Right lung (tissue), 10 donors: ENCODE data around the gene ASB14. TPM values are rescaled to one million over a fixed set of nuclear protein-coding genes. Genes with fewer than 3 reads are reported as not detected.
"Not testable (repeated sequence)": the region's sequence is repeated elsewhere in the genome, so short reads cannot be mapped to it uniquely, and the experiment has no call there.

Experiments used
- DNase-seq, 2 donors: peaks; one replicate each; pipeline ENCODE4 v3.0.0-alpha.2; 2013
- long read RNA-seq, 8 donors: transcript quantifications; one replicate each; lab custom pipeline, GENCODE V29; 2026
- polyA plus RNA-seq, 5 donors: library from polyadenylated mRNA; unstranded; fragments of 120-200 nt; gene quantifications; one replicate each; pipeline versions ENCODE4 v1.2.1 to v1.2.3, GENCODE V29; 2013; ENCODE audit warnings: inconsistent platforms in 1 of 5, low replicate concordance in 1 of 5; ENCODE audit not compliant: insufficient read length in 5 of 5, insufficient read depth in 1 of 5

Gene ASB14
- 1 to 10 TPM in 4 of 5 donors, under 1 TPM in 1; 0.96 to 2.0 (median 1.9) TPM for polyA plus RNA-seq
- long read RNA-seq, donor 1 = 0 reads
- long read RNA-seq, donor 2 = 0 reads
- long read RNA-seq, donor 3, partial matches to known transcripts = 110 of 110 reads
- long read RNA-seq, donor 3, other reads (novel, unspliced or antisense) = 0 of 110 reads
- long read RNA-seq, donor 4, partial matches to known transcripts = 5 of 18 reads
- long read RNA-seq, donor 4, other reads (novel, unspliced or antisense) = 13 of 18 reads
- long read RNA-seq, donor 5 = 0 reads
- long read RNA-seq, donor 6 = 0 reads
- long read RNA-seq, donor 7 = 0 reads
- long read RNA-seq, donor 8 = 0 reads

GRCh38 chr3:57292159-57292896 is at the start of gene ASB14:
Gene ASB14 (minus strand): TSS chr3:57292685. CDS start chr3:57292033, 652 bp downstream.
- DNase-seq = no peak

DNA sequence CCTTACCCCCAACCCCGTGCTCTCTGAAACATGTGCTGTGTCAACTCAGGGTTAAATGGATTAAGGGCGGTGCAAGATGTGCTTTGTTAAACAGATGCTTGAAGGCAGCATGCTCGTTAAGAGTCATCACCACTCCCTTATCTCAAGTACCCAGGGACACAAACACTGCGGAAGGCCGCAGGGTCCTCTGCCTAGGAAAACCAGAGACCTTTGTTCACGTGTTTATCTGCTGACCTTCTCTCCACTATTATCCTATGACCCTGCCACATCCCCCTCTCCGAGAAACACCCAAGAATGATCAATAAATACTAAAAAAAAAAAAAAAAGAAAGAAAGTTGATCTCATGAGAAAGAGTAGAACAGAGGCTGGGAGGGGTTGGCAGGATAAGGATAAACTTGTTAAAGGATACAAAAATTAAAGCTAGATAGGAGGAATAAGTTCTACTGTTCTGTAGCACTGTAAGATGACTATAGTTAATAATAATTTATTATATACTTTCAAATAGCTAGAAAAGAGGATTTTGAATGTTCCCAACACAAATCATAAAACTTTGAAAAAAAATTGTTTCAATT is 46.7 kb upstream of the ASB14 start:
- not testable (repeated sequence) for DNase-seq

- DNase-seq = not testable (repeated sequence)
Observed at GRCh38 chr3:57338272-57339070, 46.0 kb upstream of the ASB14 start.

GRCh38 chr3:57335283-57335938 is 42.9 kb upstream of the ASB14 start:
- DNase-seq = no peak

GRCh38 chr3:57331078-57331610 is 38.7 kb upstream of the ASB14 start:
- DNase-seq = no peak

DNA sequence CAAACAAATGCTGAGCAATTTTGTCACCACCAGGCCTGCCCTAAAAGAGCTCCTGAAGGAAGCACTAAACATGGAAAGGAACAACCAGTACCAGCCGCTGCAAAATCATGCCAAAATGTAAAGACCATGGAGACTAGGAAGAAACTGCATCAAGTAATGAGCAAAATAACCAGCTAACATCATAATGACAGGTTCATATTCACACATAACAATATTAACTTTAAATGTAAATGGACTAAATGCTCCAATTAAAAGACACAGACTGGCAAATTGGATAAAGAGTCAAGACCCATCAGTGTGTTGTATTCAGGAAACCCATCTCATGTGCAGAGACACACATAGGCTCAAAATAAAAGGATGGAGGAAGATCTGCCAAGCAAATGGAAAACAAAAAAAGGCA is 34.0 kb upstream of the ASB14 start:
- DNase-seq = not testable (repeated sequence)

- no peak for DNase-seq
Observed at GRCh38 chr3:57314204-57314603, 21.7 kb upstream of the ASB14 start.

GRCh38 chr3:57309769-57310360 is 17.4 kb upstream of the ASB14 start:
- DNase-seq = no peak

DNA sequence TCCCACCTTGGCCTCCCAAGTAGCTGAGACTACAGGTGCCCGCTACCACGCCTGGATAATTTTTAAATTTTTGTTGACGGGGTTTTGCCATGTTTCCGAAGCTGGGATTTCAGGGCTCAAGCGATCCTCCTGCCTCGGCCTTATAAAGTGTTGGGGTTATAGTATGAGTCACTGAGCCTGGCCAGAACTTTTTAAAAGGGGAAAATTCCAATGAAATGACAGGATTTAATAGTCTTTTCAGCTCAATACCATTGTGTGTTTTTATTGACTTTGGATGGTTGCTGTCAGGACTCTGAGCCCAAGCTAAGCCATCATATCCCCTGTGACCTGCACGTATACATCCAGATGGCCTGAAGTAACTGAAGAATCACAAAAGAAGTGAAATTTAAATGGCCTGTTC is 11.0 kb upstream of the ASB14 start:
- not testable (repeated sequence) for DNase-seq

GRCh38 chr3:57298041-57298440 is 5.6 kb upstream of the ASB14 start:
- no peak for DNase-seq

DNA sequence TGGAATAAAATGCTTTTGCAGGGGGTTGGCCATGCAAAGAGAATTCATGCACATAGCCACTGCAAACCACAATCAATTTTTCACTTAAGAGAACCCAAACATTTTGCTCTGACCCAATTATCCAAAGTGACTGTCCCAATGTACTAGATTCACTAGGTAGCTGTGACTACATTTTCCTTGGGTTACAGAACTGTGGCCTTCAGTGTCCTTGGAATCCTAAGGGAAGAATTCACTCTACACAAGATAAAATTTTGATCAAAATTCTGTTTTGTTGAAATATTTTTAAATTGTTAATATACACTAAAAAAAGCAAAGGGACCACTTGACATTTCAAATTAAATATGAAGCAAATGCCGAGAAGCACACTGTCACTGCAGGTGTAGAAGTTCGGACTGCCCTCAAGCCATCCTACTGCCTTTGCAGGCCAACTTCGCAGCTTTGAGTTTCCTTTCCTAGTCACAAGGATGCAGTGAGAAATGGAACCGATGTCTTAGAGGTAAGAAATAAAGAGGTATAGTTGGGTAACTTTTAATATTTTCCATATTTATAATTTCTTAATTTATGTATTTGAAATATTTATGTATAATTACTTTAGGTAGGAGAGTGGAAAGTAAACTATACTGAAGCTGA is 527 bp upstream of the ASB14 start:
- no peak for DNase-seq

- no peak for DNase-seq
Observed at GRCh38 chr3:57288403-57288802, 4.1 kb downstream of the ASB14 start.

GRCh38 chr3:57287205-57287604 is 5.3 kb downstream of the ASB14 start:
- no peak for DNase-seq

DNA sequence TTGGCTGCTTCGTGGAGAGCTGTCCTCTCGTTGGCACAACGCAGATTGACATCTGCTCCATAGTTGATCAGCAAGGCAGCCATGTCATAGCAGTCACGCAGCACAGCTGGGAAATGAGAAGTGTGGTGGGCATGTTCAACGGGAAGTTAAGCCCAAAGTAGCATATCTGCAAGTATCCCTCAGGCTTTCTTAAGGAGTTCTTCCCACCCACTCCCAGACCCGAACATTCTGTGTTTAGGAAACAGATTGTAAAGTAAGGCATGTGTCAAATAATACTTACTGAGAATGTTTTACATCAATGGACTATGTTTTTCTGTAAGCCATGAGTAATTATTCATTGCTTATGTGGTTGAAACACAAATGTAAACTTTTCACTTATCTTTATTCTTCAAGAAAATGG is 9.2 kb downstream of the ASB14 start:
- DNase-seq = no peak

- no peak for DNase-seq
Observed at GRCh38 chr3:57281715-57282114, 10.8 kb downstream of the ASB14 start.

- no peak for DNase-seq
Observed at GRCh38 chr3:57279685-57280084, 12.8 kb downstream of the ASB14 start.

GRCh38 chr3:57278237-57278636 is 14.2 kb downstream of the ASB14 start:
- no peak for DNase-seq

DNA sequence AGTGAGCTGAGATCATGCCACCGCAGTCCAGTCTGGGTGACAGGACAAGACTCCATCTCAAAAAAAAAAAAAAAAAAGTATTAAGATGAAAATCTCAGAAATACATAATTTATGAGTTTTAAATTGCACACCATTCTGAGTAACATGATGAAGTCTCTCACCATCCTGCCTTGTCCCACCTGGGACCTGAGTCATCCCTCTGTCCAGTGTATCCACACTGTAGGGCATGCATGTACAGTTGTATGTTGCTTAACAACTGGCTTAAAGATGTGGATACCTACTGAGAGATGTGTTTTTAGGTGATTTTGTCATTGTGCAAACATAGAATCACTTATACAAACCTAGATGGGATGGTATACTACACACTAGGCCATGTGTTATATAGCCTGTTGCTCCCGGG is 17.1 kb downstream of the ASB14 start:
- no peak for DNase-seq

- DNase-seq = no peak
Observed at GRCh38 chr3:57274845-57275244, 17.6 kb downstream of the ASB14 start.

DNA sequence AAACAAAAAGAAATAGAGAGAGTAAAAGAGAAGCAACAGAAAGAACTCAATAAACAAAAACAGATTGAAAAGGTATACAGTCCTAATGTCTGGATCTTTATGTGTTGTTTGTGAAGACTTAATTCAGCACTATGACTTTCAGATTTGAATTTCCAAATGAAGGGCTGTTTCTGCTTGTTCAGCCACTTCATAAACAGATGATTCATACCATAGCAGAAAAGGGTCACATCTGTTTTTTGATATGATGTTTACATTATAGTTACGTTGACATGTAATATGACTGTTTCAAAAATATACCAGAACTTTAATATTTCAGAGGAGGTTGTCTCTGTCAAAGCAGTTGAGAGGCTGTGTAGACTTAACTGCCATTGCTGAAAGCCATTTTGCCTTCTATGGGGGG is 24.1 kb downstream of the ASB14 start:
- DNase-seq = no peak
